K562 (cell line): ENCODE measurements around the gene NUP214. TPM values are rescaled to one million over a fixed set of nuclear protein-coding genes. Genes with fewer than 3 reads are reported as not detected.
"Not testable (repeated sequence)": the region's sequence is repeated elsewhere in the genome, so short reads cannot be mapped to it uniquely, and the experiment has no call there.

Source experiments
- ATAC-seq: fragments of 200-7000 bp; cut with Tn5 transposase; 3 replicates; pipeline ENCODE4 v1.9.1; 2020; ENCODE audit warnings: moderate library complexity
- BruUV-seq: library from RNA; stranded (reverse); fragments of 400-500 nt; replicated peaks from 2 replicates; lab custom pipeline; 2021; lab: Mats Ljungman, UMichigan
- CTCF ChIA-PET: fragments of 300-600 bp; formaldehyde crosslinking; extraction: SDS; loops from one replicate; lab custom pipeline; 2021; ENCODE audit warnings: low intra/inter-chr PET ratio; lab: Yijun Ruan, JAX
- POLR2A ChIA-PET: fragments of 300-600, 350-650 bp; sonication (Branson Sonifier 250); formaldehyde crosslinking; extraction: SDS; loops from one replicate; lab custom pipeline; 2021; ENCODE audit warnings: antibody characterized with exemption, inconsistent platforms; lab: Yijun Ruan, JAX
- DNase-seq, 4 experiments: peaks; one replicate each; pipeline versions ENCODE4 v3.0.0 to v3.0.0-alpha.2; 2011 to 2018; ENCODE audit warnings: low spot score in 3 of 4, mixed read lengths in 3 of 4; ENCODE audit errors: extremely low read depth in 1 of 4
- FAIRE-seq: peaks from 2 replicates; lab custom pipeline; 2011; peaks lifted over from hg19 to GRCh38; lab: Jason Lieb, UNC
- H2AFZ ChIP-seq: 2 replicates; pipeline ENCODE4 v1.6.0; 2011; ENCODE audit warnings: low read depth, low read length, control low read depth, inconsistent platforms
- H3K27ac ChIP-seq: fragments of 200-600 bp; 3 replicates; pipeline ENCODE4 v1.8.0; 2011; ENCODE audit warnings: low read depth, mild to moderate bottlenecking, control low read depth, inconsistent platforms, low read length, moderate library complexity, mixed read lengths; ENCODE audit errors: extremely low read depth
- H3K27me3 ChIP-seq, 2 experiments: fragments of 300-600 bp in 1 of 2; 2 replicates in 1 of 2; 3 replicates in 1 of 2; pipeline versions ENCODE4 v1.6.0 to v1.8.0; 2011; ENCODE audit warnings: inconsistent platforms in 2 of 2, low read length in 2 of 2, mild to moderate bottlenecking in 1 of 2, mixed read lengths in 1 of 2, moderate library complexity in 1 of 2; ENCODE audit not compliant: control insufficient read depth in 2 of 2, insufficient read depth in 2 of 2
- H3K36me3 ChIP-seq: fragments of 300-600 bp; 3 replicates; pipeline ENCODE4 v1.8.0; 2011; ENCODE audit warnings: mild to moderate bottlenecking, low read length, inconsistent platforms; ENCODE audit not compliant: control insufficient read depth, insufficient read depth
- H3K4me1 ChIP-seq, 2 experiments: fragments of 200-600 bp in 1 of 2; replicated peaks in 1 of 2; 2 replicates in 1 of 2; 3 replicates in 1 of 2; pipeline versions ENCODE4 v1.5.1 to v1.8.0; 2011; ENCODE audit warnings: inconsistent platforms in 2 of 2, low read length in 2 of 2, mild to moderate bottlenecking in 1 of 2, mixed read lengths in 1 of 2, moderate library complexity in 1 of 2; ENCODE audit not compliant: control insufficient read depth in 2 of 2, insufficient read depth in 2 of 2
- H3K4me2 ChIP-seq: 2 replicates; pipeline ENCODE4 v1.6.1; 2011; ENCODE audit warnings: low read length, control low read depth, inconsistent platforms, mixed read lengths; ENCODE audit not compliant: insufficient read depth
- H3K4me3 ChIP-seq: fragments of 200-600 bp; sonication (generic), shearing (Covaris generic); 2 replicates; pipeline ENCODE4 v1.5.1; 2016; ENCODE audit warnings: control low read depth, inconsistent platforms
- H3K79me2 ChIP-seq: fragments of 200-600 bp; 3 replicates; pipeline ENCODE4 v1.8.0; 2011; ENCODE audit warnings: low read length, inconsistent platforms; ENCODE audit not compliant: control insufficient read depth, insufficient read depth
- H3K9ac ChIP-seq, 2 experiments: 2 replicates each; pipeline versions ENCODE4 v1.6.0 to v1.6.1; 2011; ENCODE audit warnings: low read depth in 2 of 2, low read length in 2 of 2, control low read depth in 1 of 2, inconsistent platforms in 1 of 2, mild to moderate bottlenecking in 1 of 2, mixed read lengths in 1 of 2; ENCODE audit not compliant: insufficient read depth in 1 of 2
- H3K9me1 ChIP-seq: one replicate; pipeline ENCODE4 v1.6.0; 2011; ENCODE audit warnings: inconsistent platforms, mild to moderate bottlenecking, low read length, moderate library complexity; ENCODE audit not compliant: control insufficient read depth, insufficient read depth
- H3K9me3 ChIP-seq: replicated peaks from 2 replicates; pipeline ENCODE4 v1.5.1; 2011; ENCODE audit warnings: low read depth, low read length, inconsistent platforms; ENCODE audit not compliant: control insufficient read depth, insufficient read depth
- H4K20me1 ChIP-seq: replicated peaks from 2 replicates; pipeline ENCODE4 v1.6.1; 2011; ENCODE audit warnings: low read length, inconsistent platforms, mixed read lengths; ENCODE audit not compliant: control insufficient read depth, insufficient read depth
- HMGXB4 ChIP-seq: sonication (generic); formaldehyde crosslinking; IDR thresholded peaks from 2 replicates; pipeline ENCODE4 v1.8.1; 2023; ENCODE audit warnings: mild to moderate bottlenecking, missing genetic modification reagents
- WGBS: fragments of 100-300 bp; shearing (Covaris generic); methylation state at CpG from one replicate; pipeline ENCODE4 v1.1.6; 2016; ENCODE audit warnings: low coverage, mixed read lengths; ENCODE audit not compliant: insufficient coverage; ENCODE audit errors: missing lambda C conversion rate; 5-methylcytosine and 5-hydroxymethylcytosine counted together
- in situ Hi-C: fragments of 300-500 bp; cut with MboI; formaldehyde crosslinking; loops from 4 replicates; pipeline ENCODE4 v1.15.0; 2018; ENCODE audit warnings: inconsistent platforms, mixed read lengths
- intact Hi-C: fragments of 100-400 bp; cut with micrococcal nuclease; formaldehyde crosslinking; loops from 2 replicates; pipeline ENCODE4 v1.14.2; 2022
- polyA plus RNA-seq, 8 experiments: library from polyadenylated mRNA; depleted of rRNA in 4 of 8; stranded (reverse) in 5 of 8; unstranded in 3 of 8; fragments of >200 nt; fragmentation: Nextera tagmentation in 2 of 8; fragmentation: Illumina TruSeq in 1 of 8; extraction: Ambion mirVana in 2 of 8; extraction: Trizol in 1 of 8; gene quantifications; 2 replicates each; pipeline versions ENCODE4 v1.2.1 to v1.2.3, GENCODE V29; 2011 to 2014; ENCODE audit warnings: inconsistent platforms in 1 of 8, missing spikeins in 1 of 8
- total RNA-seq, 7 experiments: library from RNA; depleted of rRNA in 6 of 7; stranded (reverse); fragments of >200 nt in 6 of 7; fragmentation: Illumina TruSeq in 2 of 7; extraction: Trizol in 2 of 7; gene quantifications; 2 replicates each; pipeline versions ENCODE4 v1.2.1 to v1.2.3, GENCODE V29; 2011 to 2021; ENCODE audit warnings: low replicate concordance in 1 of 7
- TF ChIP-seq, protein P1 (sequence below): sonication (generic); formaldehyde crosslinking; IDR thresholded peaks from 2 replicates; pipeline ENCODE4 v1.8.1; 2023; ENCODE audit warnings: mild to moderate bottlenecking, missing genetic modification reagents, moderate library complexity

NUP214 gene
- total and polyA plus RNA-seq, 9 of the 15 experiments (the other 6 are each of a cell fraction or from before 2014, with no cell fraction given) = 56.9 to 332 (median 97.1) TPM

DNA sequence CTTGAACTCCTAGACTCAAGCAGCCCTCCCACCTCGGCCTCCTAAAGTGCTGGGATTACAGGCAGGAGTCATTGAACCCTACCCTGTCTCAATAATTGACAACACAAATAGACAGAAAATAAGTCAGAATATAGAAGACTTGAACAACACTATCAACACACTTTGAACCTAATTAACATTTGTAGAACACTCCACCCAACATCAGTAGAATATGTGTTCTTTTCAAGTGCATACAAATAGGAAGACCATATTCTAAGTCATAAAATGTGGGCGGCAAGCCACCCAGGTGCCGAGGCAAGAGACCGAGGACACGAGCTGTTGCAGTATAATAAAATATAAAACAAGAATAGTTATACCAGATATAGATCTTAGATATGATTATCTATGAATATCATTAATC lies 118.9 kb downstream of the NUP214 start:
- in situ Hi-C loops, H3K9me1 ChIP-seq, H3K4me3 ChIP-seq, H3K4me1 ChIP-seq, H3K27ac ChIP-seq, H3K4me2 ChIP-seq, FAIRE-seq, intact Hi-C loops, BruUV-seq, ATAC-seq, H3K79me2 ChIP-seq, H4K20me1 ChIP-seq, H3K9me3 ChIP-seq, H2AFZ ChIP-seq, CTCF ChIA-PET, POLR2A ChIA-PET, H3K36me3 ChIP-seq, DNase-seq, H3K9ac ChIP-seq: not testable (repeated sequence)
- WGBS = 60% methylated on average over 5 of the region's 5 CpGs
- TF ChIP-seq, protein P1, sequence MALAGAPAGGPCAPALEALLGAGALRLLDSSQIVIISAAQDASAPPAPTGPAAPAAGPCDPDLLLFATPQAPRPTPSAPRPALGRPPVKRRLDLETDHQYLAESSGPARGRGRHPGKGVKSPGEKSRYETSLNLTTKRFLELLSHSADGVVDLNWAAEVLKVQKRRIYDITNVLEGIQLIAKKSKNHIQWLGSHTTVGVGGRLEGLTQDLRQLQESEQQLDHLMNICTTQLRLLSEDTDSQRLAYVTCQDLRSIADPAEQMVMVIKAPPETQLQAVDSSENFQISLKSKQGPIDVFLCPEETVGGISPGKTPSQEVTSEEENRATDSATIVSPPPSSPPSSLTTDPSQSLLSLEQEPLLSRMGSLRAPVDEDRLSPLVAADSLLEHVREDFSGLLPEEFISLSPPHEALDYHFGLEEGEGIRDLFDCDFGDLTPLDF (CRISPR knock-in tag) = 0 out of 2 replicates have a peak, but pooled peaks have one; percentile 3
- peak; percentile 59; the same call in 1 of the 2 replicates for TF ChIP-seq HMGXB4 (CRISPR knock-in tag)
- H3K27me3 ChIP-seq = peaks cover 3 to 24% of the 10 kb centered on the region in 2 experiments; a peak in 4 of 5 replicates
